ENCODE measurements around the gene NTRK3. TPM values are rescaled to one million over a fixed set of nuclear protein-coding genes. Genes with fewer than 3 reads are reported as not detected.

Gene NTRK3
- total RNA-seq, 2 experiments from 2014 or later, result 0.78 TPM; not detected in 1

- ATAC-seq (ENCODE audit: poor library complexity), result no peak
- no peaks in the 10 kb centered on the region for H3K27me3 Mint-ChIP-seq
- no peaks in the 10 kb centered on the region for H3K4me1 Mint-ChIP-seq (ENCODE audit: low read depth)
- no peak for TF ChIP-seq CTCF (IDR thresholded peaks at IDR 0.05)
- ChIA-PET CTCF (no interaction called here), POLR2A (no interaction called here)
- intact Hi-C loops (cut with DNase I, micrococcal nuclease), result no loop called here
- Histone ChIP-seq H3K9me3 (ENCODE audit: control insufficient read depth in 1 of 2, insufficient read depth in 1 of 2, low read length in 2 of 2) (no peaks in the 10 kb centered on the region), H3K36me3 (ENCODE audit: insufficient read depth, low read length) (no peaks in the 10 kb centered on the region), H3K27ac (ENCODE audit: low read depth in 1 of 2, low read length in 2 of 2) (no peak overlapping the region), H3K4me3 (ENCODE audit: low read length) (no peak overlapping the region), H3K4me1 (ENCODE audit: insufficient read depth, low read length) (no peaks in the 10 kb centered on the region), H3K27me3 (ENCODE audit: control insufficient read depth in 1 of 2, insufficient read depth in 2 of 2, low read length in 2 of 2) (no peaks in the 10 kb centered on the region)
- no peak overlapping the region for H3K4me3 Mint-ChIP-seq
- H3K36me3 Mint-ChIP-seq (ENCODE audit: low read depth), result no peaks in the 10 kb centered on the region
- no peak overlapping the region for H3K27ac Mint-ChIP-seq
- DNase-seq, result no peak
- H3K9me3 Mint-ChIP-seq, result no peaks in the 10 kb centered on the region
Observed at GRCh38 chr15:88104357-88104756, 152.2 kb downstream of the NTRK3 start.

GRCh38 chr15:88100181-88100580, 156.4 kb downstream of the NTRK3 start:
- DNase-seq (no peak), ATAC-seq (ENCODE audit: poor library complexity) (no peak)
- no peak overlapping the region for H3K4me3 ChIP-seq (ENCODE audit: low read length)
- TF ChIP-seq CTCF (IDR thresholded peaks at IDR 0.05), result no peak
- no peaks in the 10 kb centered on the region for H3K4me1 ChIP-seq (ENCODE audit: insufficient read depth, low read length)
- H3K4me3 Mint-ChIP-seq, result no peak overlapping the region
- H3K36me3 Mint-ChIP-seq (ENCODE audit: low read depth), result no peaks in the 10 kb centered on the region
- intact Hi-C loops (cut with DNase I, micrococcal nuclease), result no loop called here
- H3K9me3 ChIP-seq (ENCODE audit: control insufficient read depth in 1 of 2, insufficient read depth in 1 of 2, low read length in 2 of 2), result no peaks in the 10 kb centered on the region
- CTCF ChIA-PET, result no interaction called here
- no peak overlapping the region for H3K27ac Mint-ChIP-seq
- no peaks in the 10 kb centered on the region for H3K9me3 Mint-ChIP-seq
- POLR2A ChIA-PET, result no interaction called here
- H3K27ac ChIP-seq (ENCODE audit: low read depth in 1 of 2, low read length in 2 of 2), result no peak overlapping the region
- H3K36me3 ChIP-seq (ENCODE audit: insufficient read depth, low read length), result no peaks in the 10 kb centered on the region
- no peaks in the 10 kb centered on the region for H3K27me3 ChIP-seq (ENCODE audit: control insufficient read depth in 1 of 2, insufficient read depth in 2 of 2, low read length in 2 of 2)
- H3K27me3 Mint-ChIP-seq, result no peaks in the 10 kb centered on the region
- H3K4me1 Mint-ChIP-seq (ENCODE audit: low read depth), result no peaks in the 10 kb centered on the region

GRCh38 chr15:88098361-88098760, 158.2 kb downstream of the NTRK3 start:
- DNase-seq, result no peak
- intact Hi-C loops (cut with DNase I, micrococcal nuclease), result no loop called here
- peaks cover 0 to 4% of the 10 kb centered on the region in 2 experiments for H3K9me3 ChIP-seq (ENCODE audit: control insufficient read depth in 1 of 2, insufficient read depth in 1 of 2, low read length in 2 of 2)
- no peaks in the 10 kb centered on the region for H3K4me1 ChIP-seq (ENCODE audit: insufficient read depth, low read length)
- POLR2A ChIA-PET, result no interaction called here
- no peak overlapping the region for H3K4me3 Mint-ChIP-seq
- ATAC-seq (ENCODE audit: poor library complexity), result no peak
- no peak overlapping the region for H3K27ac Mint-ChIP-seq
- H3K27ac ChIP-seq (ENCODE audit: low read depth in 1 of 2, low read length in 2 of 2), result no peak overlapping the region
- H3K4me1 Mint-ChIP-seq (ENCODE audit: low read depth), result no peaks in the 10 kb centered on the region
- CTCF ChIA-PET, result no interaction called here
- no peak for TF ChIP-seq CTCF (IDR thresholded peaks at IDR 0.05)
- no peak overlapping the region for H3K4me3 ChIP-seq (ENCODE audit: low read length)
- H3K27me3 ChIP-seq (ENCODE audit: control insufficient read depth in 1 of 2, insufficient read depth in 2 of 2, low read length in 2 of 2), result no peaks in the 10 kb centered on the region
- H3K36me3 ChIP-seq (ENCODE audit: insufficient read depth, low read length), result no peaks in the 10 kb centered on the region
- no peaks in the 10 kb centered on the region for H3K27me3 Mint-ChIP-seq
- no peaks in the 10 kb centered on the region for H3K9me3 Mint-ChIP-seq
- no peaks in the 10 kb centered on the region for H3K36me3 Mint-ChIP-seq (ENCODE audit: low read depth)

Measured in CD4-positive, alpha-beta T cell (primary cell).